AG10803 (cell line): ENCODE data around the gene AHNAK.
A peak's percentile ranks its signal among the peaks of the same experiment; 100 is the strongest.

Experiments used
- DNase-seq: peaks from one replicate; pipeline ENCODE4 v3.0.0; 2010; ENCODE audit warnings: low read depth
- H3K4me3 ChIP-seq: 2 replicates; pipeline ENCODE4 v1.5.1; 2011; ENCODE audit warnings: mild to moderate bottlenecking, low read length, control low read depth
- CTCF ChIP-seq: conservative IDR thresholded peaks from 2 replicates; pipeline ENCODE4 v1.5.1; 2011; ENCODE audit warnings: mild to moderate bottlenecking, low read length, control low read depth, inconsistent platforms

AHNAK gene

GRCh38 chr11:62505440-62506091 lies 41.0 kb downstream of the AHNAK start:
- no peak for TF ChIP-seq CTCF
- no peak for DNase-seq
- peak overlapping the region; percentile 15 for H3K4me3 ChIP-seq

- no peak for TF ChIP-seq CTCF
- H3K4me3 ChIP-seq: no peak overlapping the region
- DNase-seq: no peak
Measured at GRCh38 chr11:62505059-62505439, 41.6 kb downstream of the AHNAK start.

GRCh38 chr11:62504158-62504973 lies 42.2 kb downstream of the AHNAK start:
- DNase-seq: no peak
- TF ChIP-seq CTCF: no peak
- no peak overlapping the region for H3K4me3 ChIP-seq

GRCh38 chr11:62502030-62502730 lies 44.4 kb downstream of the AHNAK start:
- no peak for DNase-seq
- TF ChIP-seq CTCF: no peak
- no peak overlapping the region for H3K4me3 ChIP-seq

- no peak for TF ChIP-seq CTCF
- no peak overlapping the region for H3K4me3 ChIP-seq
- DNase-seq: peak; percentile 87
Measured at GRCh38 chr11:62501432-62501891, 45.1 kb downstream of the AHNAK start.

- no peak for TF ChIP-seq CTCF
- no peak overlapping the region for H3K4me3 ChIP-seq
- DNase-seq: no peak
Measured at GRCh38 chr11:62500650-62501030, 46.0 kb downstream of the AHNAK start.
